ENCODE data around the gene PLCXD1.
"Not testable (repeated sequence)": the region's sequence is repeated elsewhere in the genome, so short reads cannot be mapped to it uniquely, and the experiment has no call there.

Gene PLCXD1

GRCh38 chrX:292900-293897, 12.0 kb downstream of the PLCXD1 start:
- no peak for DNase-seq

GRCh38 chrX:295136-295535, 14.0 kb downstream of the PLCXD1 start:
- no peak for DNase-seq

DNA sequence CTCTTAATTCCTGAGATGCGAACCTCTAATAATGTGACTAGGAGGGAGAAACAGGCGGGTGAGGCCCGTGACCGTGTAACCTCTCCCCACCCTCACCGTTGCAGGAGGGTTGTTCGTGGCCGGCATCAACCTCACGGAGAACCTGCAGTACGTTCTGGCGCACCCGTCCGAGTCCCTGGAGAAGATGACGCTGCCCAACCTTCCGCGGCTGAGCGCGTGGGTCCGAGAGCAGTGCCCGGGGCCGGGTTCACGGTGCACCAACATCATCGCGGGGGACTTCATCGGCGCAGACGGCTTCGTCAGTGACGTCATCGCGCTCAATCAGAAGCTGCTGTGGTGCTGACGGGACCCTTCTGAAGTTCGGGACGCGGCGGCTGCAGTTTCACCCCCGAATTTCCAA, 17.8 kb downstream of the PLCXD1 start:
- DNase-seq = no peak

- DNase-seq = no peak
Observed at GRCh38 chrX:300334-300733, 19.2 kb downstream of the PLCXD1 start.

DNA sequence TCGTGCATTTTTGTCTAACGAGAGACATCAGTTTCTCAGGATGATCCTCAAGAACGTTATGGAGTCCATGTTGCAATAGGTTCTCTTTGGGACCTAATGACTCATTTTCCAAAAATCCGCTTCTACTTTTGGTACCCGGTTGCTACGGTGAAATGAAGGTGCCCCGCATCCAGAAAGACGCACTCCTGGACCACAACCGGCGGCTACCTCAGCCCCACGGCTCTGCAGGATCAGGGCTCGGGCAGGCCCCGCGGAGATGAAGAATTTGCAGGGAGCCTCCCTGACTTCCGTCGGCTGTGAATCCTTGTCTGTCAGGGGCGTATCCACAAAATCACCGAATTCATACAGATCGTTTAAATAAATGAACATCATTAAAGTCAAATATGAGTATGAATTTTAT, 21.8 kb downstream of the PLCXD1 start:
- DNase-seq = no peak

GRCh38 chrX:305781-306613, 24.8 kb downstream of the PLCXD1 start:
- DNase-seq = not testable (repeated sequence)

DNA sequence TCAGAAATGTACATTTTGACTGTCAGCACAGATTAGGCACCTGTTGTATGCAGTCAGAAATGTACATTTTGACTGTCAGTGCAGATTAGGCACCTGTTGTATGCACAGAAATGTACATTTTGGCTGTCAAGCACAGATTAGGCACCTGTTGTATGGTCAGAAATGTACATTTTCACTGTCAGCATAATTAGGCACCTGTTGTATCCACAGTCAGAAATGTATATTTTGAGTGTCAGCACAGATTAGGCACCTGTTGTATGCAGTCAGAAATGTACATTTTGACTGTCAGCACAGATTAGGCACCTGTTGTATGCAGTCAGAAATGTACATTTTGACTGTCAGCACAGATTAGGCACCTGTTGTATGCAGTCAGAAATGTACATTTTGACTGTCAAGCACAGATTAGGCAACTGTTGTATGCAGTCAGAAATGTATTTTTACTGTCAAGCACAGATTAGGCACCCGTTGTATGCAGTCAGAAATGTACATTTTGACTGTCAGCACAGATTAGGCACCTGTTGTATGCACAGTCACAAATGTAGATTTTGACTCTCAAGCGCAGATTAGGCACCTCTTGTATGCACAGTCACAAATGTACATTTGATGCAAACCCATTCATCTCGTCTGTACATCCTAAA, 25.6 kb downstream of the PLCXD1 start:
- DNase-seq = not testable (repeated sequence)

DNA sequence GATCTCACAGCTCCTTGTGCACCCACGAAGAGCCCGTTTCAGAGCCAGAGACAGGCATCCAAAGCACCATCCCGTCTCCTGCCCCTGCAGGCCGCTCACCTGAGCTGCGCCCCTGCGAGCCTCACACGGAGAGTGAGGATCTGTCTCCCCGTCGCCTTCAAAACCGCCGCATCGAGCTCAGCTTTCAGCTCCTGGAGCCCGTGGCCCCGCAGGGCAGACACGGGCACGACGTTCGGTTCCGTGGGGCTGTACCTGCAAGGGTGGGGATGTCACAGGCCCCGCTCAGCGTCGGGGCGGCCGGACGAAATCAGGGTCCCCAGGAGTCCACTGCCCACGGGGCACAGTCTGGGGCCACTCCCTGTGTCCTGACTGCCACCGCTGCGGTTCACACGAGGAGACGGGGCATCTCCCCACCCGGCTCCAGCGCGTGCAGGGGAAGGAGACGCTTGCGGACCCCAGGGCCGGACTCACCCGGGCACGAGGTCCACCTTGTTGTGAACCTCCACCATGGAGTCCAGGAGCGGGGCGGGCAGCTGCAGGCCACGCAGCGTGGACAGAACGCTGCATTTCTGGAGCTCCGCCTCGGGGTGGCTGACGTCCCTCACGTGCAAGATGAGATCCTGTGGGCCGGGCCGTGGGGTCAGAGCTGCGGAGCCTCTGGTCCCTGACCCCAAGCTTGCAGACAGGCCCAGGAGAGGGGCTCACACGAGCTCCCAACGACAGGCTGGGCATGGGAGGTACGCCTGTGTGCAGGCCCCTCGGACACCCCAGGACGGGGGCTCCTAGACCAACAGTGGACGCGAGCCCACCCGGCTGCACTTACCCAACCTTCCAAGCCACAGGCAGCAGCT, 26.3 kb downstream of the PLCXD1 start:
- DNase-seq = no peak

GRCh38 chrX:308821-309520, 27.8 kb downstream of the PLCXD1 start:
- DNase-seq = no peak

DNA sequence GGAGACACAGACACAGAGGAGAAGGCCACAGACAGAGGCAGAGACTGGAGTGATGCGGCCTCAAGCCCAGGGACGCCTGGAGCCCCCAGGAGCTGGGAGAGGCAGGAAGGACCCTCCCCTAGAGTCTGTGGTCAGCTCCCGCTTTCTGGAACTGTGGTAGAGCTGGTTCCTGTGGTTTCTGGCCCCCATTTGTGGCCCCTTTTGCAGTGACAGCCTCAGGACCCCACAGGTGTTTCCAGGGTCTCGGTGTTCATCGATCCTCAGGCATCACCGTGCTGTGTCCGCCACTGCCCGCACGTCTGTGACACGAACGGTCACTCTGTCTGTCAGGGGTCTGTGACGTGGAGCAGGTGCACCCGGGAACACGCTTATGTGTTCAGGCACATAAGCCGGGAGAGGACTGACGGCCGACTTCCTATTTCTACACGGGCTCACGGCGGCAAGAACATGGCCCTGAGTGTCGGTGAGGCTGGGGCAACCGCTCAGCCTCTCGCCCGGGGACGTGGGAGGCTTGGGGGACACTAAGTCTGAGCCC, 29.5 kb downstream of the PLCXD1 start:
- DNase-seq = no peak

DNA sequence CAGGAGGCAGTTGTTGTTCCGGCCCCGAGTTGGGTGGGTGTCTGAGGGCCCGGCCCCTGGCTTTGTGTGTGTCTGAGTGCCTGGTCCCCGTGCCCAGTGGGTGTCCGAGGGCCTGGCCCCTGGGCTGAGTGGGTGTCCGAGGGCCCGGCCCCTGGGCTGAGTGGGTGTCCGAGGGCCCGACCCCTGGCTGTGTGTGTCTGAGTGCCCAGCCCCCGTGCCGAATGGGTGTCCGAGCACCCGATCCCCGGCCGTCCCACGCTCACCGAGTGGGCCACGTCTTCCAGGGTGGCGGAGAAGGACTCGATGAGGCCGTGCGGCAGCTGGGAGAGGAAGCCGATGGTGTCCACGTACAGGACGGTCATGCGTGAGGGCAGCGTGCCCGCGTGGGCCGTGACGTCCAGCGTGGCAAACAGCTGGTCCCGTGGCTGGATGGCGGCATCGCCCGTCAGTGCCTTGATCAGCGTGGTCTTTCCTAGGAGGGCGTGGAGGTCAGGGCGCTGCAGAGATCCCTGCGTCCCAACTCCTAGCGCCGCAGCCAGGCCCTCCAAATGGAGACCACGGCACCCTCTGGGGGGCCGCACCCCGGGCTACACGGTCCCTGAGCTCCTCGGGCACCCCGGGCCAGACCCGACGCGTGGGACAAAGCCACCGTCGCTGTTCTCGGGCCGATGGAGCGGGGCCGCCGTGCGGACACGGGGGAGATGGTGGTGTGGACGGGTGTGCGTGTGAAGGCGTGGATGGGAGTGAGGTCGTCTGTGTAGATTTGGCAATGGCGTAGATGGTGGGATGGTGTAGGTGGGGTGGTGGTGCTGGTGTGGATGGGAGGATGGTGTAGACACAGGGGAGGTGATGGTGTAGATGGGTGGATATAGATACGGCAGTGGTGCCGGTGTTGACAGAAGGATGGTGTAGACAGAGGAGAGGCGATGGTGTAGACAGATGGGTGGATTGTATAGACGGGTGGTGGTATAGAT, 30.3 kb downstream of the PLCXD1 start:
- no peak for DNase-seq

- DNase-seq = no peak
Observed at GRCh38 chrX:312621-313331, 31.6 kb downstream of the PLCXD1 start.

- DNase-seq = no peak
Observed at GRCh38 chrX:313546-313945, 32.4 kb downstream of the PLCXD1 start.

- DNase-seq = no peak
Observed at GRCh38 chrX:314049-314448, 32.9 kb downstream of the PLCXD1 start.

- no peak for DNase-seq
Observed at GRCh38 chrX:314781-315595, 33.8 kb downstream of the PLCXD1 start.

- no peak for DNase-seq
Observed at GRCh38 chrX:316351-317325, 35.5 kb downstream of the PLCXD1 start.

All from fibroblast of skin of scalp (primary cell).